IPS-18a (cell line): ENCODE data around the gene SH3GL3.

ENCODE experiments used
- H3K27ac ChIP-seq: one replicate; pipeline ENCODE4 v1.5.1; 2013; ENCODE audit warnings: low read length
- H3K27me3 ChIP-seq: one replicate; pipeline ENCODE4 v1.6.1; 2013; ENCODE audit warnings: mild to moderate bottlenecking, low read length; ENCODE audit not compliant: control insufficient read depth, insufficient read depth
- H3K36me3 ChIP-seq: one replicate; pipeline ENCODE4 v1.6.1; 2013; ENCODE audit warnings: low read depth, low read length; ENCODE audit not compliant: control insufficient read depth
- H3K4me1 ChIP-seq: one replicate; pipeline ENCODE4 v1.6.1; 2013; ENCODE audit warnings: low read depth, low read length; ENCODE audit not compliant: control insufficient read depth
- H3K4me3 ChIP-seq: one replicate; pipeline ENCODE4 v1.5.1; 2013; ENCODE audit warnings: low read length
- H3K9ac ChIP-seq: one replicate; pipeline ENCODE4 v1.6.1; 2013; ENCODE audit warnings: mild to moderate bottlenecking, low read length, moderate library complexity
- H3K9me3 ChIP-seq: one replicate; pipeline ENCODE4 v1.6.1; 2013; ENCODE audit warnings: low read depth, low read length; ENCODE audit not compliant: control insufficient read depth

The SH3GL3 gene

GRCh38 chr15:83571820-83572707 lies 124.9 kb downstream of the SH3GL3 start:
- H3K27ac ChIP-seq: no peak overlapping the region
- no peaks in the 10 kb centered on the region for H3K27me3 ChIP-seq
- H3K4me1 ChIP-seq: peaks cover 5% of the 10 kb centered on the region
- H3K9me3 ChIP-seq: no peaks in the 10 kb centered on the region
- no peaks in the 10 kb centered on the region for H3K36me3 ChIP-seq
- no peak overlapping the region for H3K9ac ChIP-seq
- no peak overlapping the region for H3K4me3 ChIP-seq

DNA sequence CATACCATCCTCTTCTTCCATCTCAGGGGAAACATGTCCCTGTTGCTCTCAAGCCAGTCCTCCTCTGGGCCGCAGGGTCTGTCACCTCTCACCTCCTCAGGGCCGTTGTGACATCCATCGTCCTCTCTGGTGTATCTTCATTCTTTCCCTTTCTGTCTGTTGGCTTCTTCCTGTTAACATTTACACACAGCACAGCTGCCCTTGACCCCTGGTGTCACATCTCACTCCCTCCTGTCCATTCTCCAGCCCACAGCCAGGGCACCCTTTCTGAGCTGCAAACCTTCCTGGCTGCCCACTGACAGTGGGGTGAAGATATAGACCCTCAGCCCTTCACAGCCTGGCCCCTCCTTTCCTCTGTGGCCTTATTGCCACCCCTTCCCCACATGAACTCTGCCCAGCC lies 127.2 kb downstream of the SH3GL3 start:
- H3K36me3 ChIP-seq: no peaks in the 10 kb centered on the region
- no peak overlapping the region for H3K9ac ChIP-seq
- no peaks in the 10 kb centered on the region for H3K27me3 ChIP-seq
- no peaks in the 10 kb centered on the region for H3K9me3 ChIP-seq
- H3K4me1 ChIP-seq: peaks cover 5% of the 10 kb centered on the region
- no peak overlapping the region for H3K27ac ChIP-seq
- H3K4me3 ChIP-seq: no peak overlapping the region

DNA sequence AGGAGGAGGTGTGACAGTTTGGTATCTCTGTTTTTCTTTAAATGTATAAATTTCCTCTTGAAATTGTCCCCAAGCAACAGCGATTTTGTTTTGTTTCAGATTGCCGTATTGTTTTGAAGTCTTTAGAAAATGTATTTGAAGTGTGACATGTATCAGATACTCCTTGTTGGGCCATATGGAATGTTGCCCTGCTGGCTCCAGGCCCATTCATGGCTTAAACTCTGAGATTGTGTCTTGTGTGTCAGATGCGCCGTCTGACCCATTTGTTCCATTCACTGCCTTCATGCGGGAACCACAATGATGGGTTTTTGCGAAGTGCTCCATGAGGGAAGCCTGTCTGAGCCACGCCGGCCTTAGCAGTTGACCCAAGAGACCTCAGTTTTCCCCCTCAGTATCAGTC lies 131.6 kb downstream of the SH3GL3 start:
- Histone ChIP-seq H3K9me3 (no peaks in the 10 kb centered on the region), H3K27ac (no peak overlapping the region), H3K4me1 (no peaks in the 10 kb centered on the region)

DNA sequence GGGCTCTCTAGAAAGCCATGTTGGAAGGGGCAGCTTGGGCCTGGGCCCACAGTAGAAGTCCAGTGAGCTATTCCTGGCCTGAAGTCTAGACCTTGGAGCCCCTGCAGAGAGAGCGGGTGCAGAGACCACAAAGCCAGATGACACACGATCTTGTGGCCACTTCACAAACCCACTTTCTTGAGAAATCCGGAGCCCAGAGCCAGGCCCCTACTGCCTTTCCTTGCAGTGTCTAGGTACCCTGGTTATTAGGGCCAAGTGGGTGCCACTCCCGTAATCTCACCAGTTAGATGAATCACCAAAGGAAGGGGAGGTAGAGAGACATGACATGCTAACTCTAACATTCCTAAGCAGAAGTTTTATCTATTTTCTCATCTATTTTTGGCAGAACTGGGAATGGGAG lies 134.2 kb downstream of the SH3GL3 start:
- Histone ChIP-seq H3K27me3 (no peaks in the 10 kb centered on the region), H3K9me3 (no peaks in the 10 kb centered on the region), H3K27ac (no peak overlapping the region), H3K4me1 (no peaks in the 10 kb centered on the region), H3K36me3 (no peaks in the 10 kb centered on the region), H3K9ac (no peak overlapping the region), H3K4me3 (no peak overlapping the region)

More for the DNA sequence above, 131.6 kb downstream of the SH3GL3 start:
- Histone ChIP-seq H3K36me3 (no peaks in the 10 kb centered on the region), H3K27me3 (no peaks in the 10 kb centered on the region), H3K4me3 (no peak overlapping the region), H3K9ac (no peak overlapping the region)

DNA sequence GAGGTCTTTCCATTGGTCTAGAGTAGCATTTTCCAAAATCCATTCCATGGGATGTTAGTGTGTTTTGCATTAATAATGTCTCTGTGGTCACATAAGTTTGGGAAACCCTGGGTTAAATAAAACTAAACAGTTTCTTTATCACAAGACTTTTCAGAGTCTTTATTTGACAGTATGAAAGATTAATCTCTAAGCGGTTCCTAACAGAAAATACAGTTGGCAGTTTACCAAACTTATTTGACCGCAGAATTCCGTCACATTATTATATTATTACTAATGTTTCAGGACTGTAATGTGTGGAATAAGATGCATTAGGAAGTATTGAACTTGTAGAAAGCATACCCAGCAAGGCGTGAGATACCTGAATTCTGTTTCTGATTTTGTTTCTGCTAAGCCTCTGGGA lies 135.2 kb downstream of the SH3GL3 start:
- no peaks in the 10 kb centered on the region for H3K27me3 ChIP-seq
- no peak overlapping the region for H3K27ac ChIP-seq
- H3K9me3 ChIP-seq: no peaks in the 10 kb centered on the region
- no peak overlapping the region for H3K4me3 ChIP-seq
- H3K9ac ChIP-seq: no peak overlapping the region
- H3K4me1 ChIP-seq: no peaks in the 10 kb centered on the region
- H3K36me3 ChIP-seq: no peaks in the 10 kb centered on the region

- H3K9me3 ChIP-seq: no peaks in the 10 kb centered on the region
- no peak overlapping the region for H3K27ac ChIP-seq
- H3K27me3 ChIP-seq: no peaks in the 10 kb centered on the region
- no peak overlapping the region for H3K9ac ChIP-seq
- no peaks in the 10 kb centered on the region for H3K36me3 ChIP-seq
- H3K4me1 ChIP-seq: no peaks in the 10 kb centered on the region
- no peak overlapping the region for H3K4me3 ChIP-seq
These were observed 138.6 kb downstream of the SH3GL3 start for GRCh38 chr15:83585601-83586335.

DNA sequence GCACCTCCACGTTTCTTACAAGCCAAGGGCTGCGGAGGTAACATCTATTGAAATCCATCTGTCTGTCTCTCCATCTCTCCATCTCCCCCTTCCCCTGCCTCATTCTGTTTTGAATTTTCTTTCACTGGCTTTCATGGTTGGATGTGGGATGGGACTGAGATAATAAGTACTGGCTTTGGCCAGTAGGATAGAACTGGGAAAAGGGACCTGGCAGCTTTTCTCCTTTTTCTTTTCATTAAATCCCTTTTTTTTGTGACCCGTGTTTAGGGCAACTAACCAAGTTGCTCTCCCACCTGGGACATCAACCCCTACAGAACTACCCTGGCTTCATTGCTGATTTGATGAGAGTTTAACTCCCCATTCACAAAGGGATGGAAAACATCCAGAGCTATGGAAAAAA lies 139.9 kb downstream of the SH3GL3 start:
- no peak overlapping the region for H3K9ac ChIP-seq
- no peak overlapping the region for H3K4me3 ChIP-seq
- H3K9me3 ChIP-seq: no peaks in the 10 kb centered on the region
- no peaks in the 10 kb centered on the region for H3K4me1 ChIP-seq
- H3K27me3 ChIP-seq: no peaks in the 10 kb centered on the region
- no peak overlapping the region for H3K27ac ChIP-seq
- H3K36me3 ChIP-seq: no peaks in the 10 kb centered on the region

- Histone ChIP-seq H3K9me3 (no peaks in the 10 kb centered on the region), H3K9ac (no peak overlapping the region), H3K4me3 (no peak overlapping the region), H3K27ac (no peak overlapping the region), H3K27me3 (no peaks in the 10 kb centered on the region), H3K36me3 (no peaks in the 10 kb centered on the region), H3K4me1 (no peaks in the 10 kb centered on the region)
These were observed 141.3 kb downstream of the SH3GL3 start for GRCh38 chr15:83588441-83588840.

GRCh38 chr15:83592370-83593040 lies 145.4 kb downstream of the SH3GL3 start:
- Histone ChIP-seq H3K4me1 (no peaks in the 10 kb centered on the region), H3K27ac (no peak overlapping the region), H3K36me3 (no peaks in the 10 kb centered on the region), H3K9me3 (no peaks in the 10 kb centered on the region), H3K4me3 (no peak overlapping the region), H3K27me3 (no peaks in the 10 kb centered on the region), H3K9ac (no peak overlapping the region)

DNA sequence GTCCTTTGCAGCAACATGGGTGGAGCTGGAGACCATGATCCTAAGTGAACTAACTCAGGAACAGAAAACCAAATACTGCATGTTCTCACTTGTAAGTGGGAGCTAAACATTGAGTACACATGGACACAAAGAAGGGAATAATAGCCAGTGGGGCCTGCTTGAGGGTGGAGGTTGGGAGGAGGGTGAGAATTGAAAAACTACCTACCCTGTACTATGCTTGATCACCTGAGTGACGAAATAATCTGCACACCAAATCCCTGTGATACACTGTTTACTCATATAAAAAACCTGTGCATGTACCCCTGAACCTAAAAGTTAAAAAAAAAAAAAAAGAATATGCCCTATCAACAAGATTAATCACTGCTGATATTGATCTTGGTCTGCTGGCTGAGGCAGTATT lies 148.1 kb downstream of the SH3GL3 start:
- H3K4me3 ChIP-seq: no peak overlapping the region
- H3K27ac ChIP-seq: no peak overlapping the region
- no peaks in the 10 kb centered on the region for H3K36me3 ChIP-seq
- no peaks in the 10 kb centered on the region for H3K9me3 ChIP-seq
- H3K27me3 ChIP-seq: no peaks in the 10 kb centered on the region
- H3K4me1 ChIP-seq: no peaks in the 10 kb centered on the region
- H3K9ac ChIP-seq: no peak overlapping the region

DNA sequence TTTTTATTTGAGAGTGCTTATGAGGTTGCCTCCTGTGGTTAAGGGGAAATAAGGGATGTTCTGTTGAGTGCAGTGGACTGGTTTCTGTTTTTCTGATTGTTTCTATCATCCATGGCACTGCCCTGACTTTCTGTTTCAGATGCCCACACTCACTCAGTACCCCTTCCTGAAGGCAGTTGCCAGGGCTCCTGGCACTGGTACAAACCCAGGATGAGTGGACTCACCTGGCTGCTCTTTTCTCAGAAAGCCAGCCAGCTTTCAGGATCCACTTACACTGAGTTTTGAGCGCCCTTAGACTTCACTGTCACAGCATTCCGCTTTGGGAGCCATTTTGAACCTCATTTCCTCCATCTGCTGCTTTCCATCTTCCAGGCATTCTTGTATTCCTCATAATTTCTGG lies 150.9 kb downstream of the SH3GL3 start:
- Histone ChIP-seq H3K4me3 (no peak overlapping the region), H3K36me3 (no peaks in the 10 kb centered on the region), H3K9me3 (no peaks in the 10 kb centered on the region), H3K9ac (no peak overlapping the region), H3K27ac (no peak overlapping the region), H3K27me3 (no peaks in the 10 kb centered on the region), H3K4me1 (no peaks in the 10 kb centered on the region)
